ENCODE results near the gene DRC7. TPM values are rescaled to one million over a fixed set of nuclear protein-coding genes. Genes with fewer than 3 reads are reported as not detected.

DRC7 gene
- total RNA-seq, 1 experiment from 2014 or later, result not detected

- ChIA-PET POLR2A (interaction anchor here (1.1 to 2.1 kb wide), 2 partner anchors 22 to 58 kb away, joined by 3 to 10 read pairs; partner anchors contain the start of gene KATNB1), CTCF (interaction anchor here (0.6 to 7.9 kb wide), 31 partner anchors 9 to 993 kb away, joined by 3 to 109 read pairs (median 4); no protein-coding TSS in a partner anchor)
- Mint-ChIP-seq H3K9me3 (ENCODE audit: unreplicated experiment) (no peaks in the 10 kb centered on the region), H3K4me3 (ENCODE audit: unreplicated experiment) (no peak overlapping the region), H3K27ac (ENCODE audit: low read depth, unreplicated experiment) (no peak overlapping the region), H3K4me1 (ENCODE audit: insufficient read depth, unreplicated experiment) (no peaks in the 10 kb centered on the region), H3K36me3 (ENCODE audit: insufficient read depth, unreplicated experiment) (peaks cover 18% of the 10 kb centered on the region), H3K27me3 (ENCODE audit: insufficient read depth, unreplicated experiment) (no peaks in the 10 kb centered on the region)
- no peak for DNase-seq (ENCODE audit: unreplicated experiment)
- intact Hi-C loops (cut with micrococcal nuclease), result loop anchor here (1.0 to 5.0 kb wide), 4 partner anchors 44 to 242 kb away; partner anchors contain the start of genes KIFC3 and ZNF319
- no TSS peak for BruUV-seq (replicated peaks)
- no peak for TF ChIP-seq CTCF (IDR thresholded peaks at IDR 0.05; ENCODE audit: unreplicated experiment)
Observed at GRCh38 chr16:57757883-57758282, 63.3 kb downstream of the DRC7 start.

GRCh38 chr16:57758331-57759117 is 63.9 kb downstream of the DRC7 start:
- Mint-ChIP-seq H3K4me1 (ENCODE audit: insufficient read depth, unreplicated experiment) (no peaks in the 10 kb centered on the region), H3K36me3 (ENCODE audit: insufficient read depth, unreplicated experiment) (peaks cover 18% of the 10 kb centered on the region), H3K27me3 (ENCODE audit: insufficient read depth, unreplicated experiment) (no peaks in the 10 kb centered on the region), H3K4me3 (ENCODE audit: unreplicated experiment) (no peak overlapping the region), H3K27ac (ENCODE audit: low read depth, unreplicated experiment) (no peak overlapping the region), H3K9me3 (ENCODE audit: unreplicated experiment) (no peaks in the 10 kb centered on the region)
- POLR2A ChIA-PET, result interaction anchor here (2.1 kb wide), 1 partner anchor 23 kb away, joined by 10 read pairs; the partner anchor contains the start of gene KATNB1
- no peak for TF ChIP-seq CTCF (IDR thresholded peaks at IDR 0.05; ENCODE audit: unreplicated experiment)
- CTCF ChIA-PET, result interaction anchor here (0.6 to 7.9 kb wide), 21 partner anchors 8 to 243 kb away, joined by 3 to 109 read pairs (median 4); no protein-coding TSS in a partner anchor
- DNase-seq (ENCODE audit: unreplicated experiment), result no peak
- intact Hi-C loops (cut with micrococcal nuclease), result loop anchor here (5.0 kb wide), 1 partner anchor 44 kb away; the partner anchor contains the start of gene KIFC3
- TSS peak; percentile 82 for BruUV-seq (replicated peaks)

GRCh38 chr16:57759131-57759530 is 64.5 kb downstream of the DRC7 start:
- intact Hi-C loops (cut with micrococcal nuclease), result loop anchor here (5.0 kb wide), 1 partner anchor 43 kb away; the partner anchor contains the start of gene KIFC3

More at GRCh38 chr16:57759131-57759530, 64.5 kb downstream of the DRC7 start:
- H3K4me3 Mint-ChIP-seq (ENCODE audit: unreplicated experiment), result no peak overlapping the region
- no peaks in the 10 kb centered on the region for H3K9me3 Mint-ChIP-seq (ENCODE audit: unreplicated experiment)
- peaks cover 3% of the 10 kb centered on the region for H3K4me1 Mint-ChIP-seq (ENCODE audit: insufficient read depth, unreplicated experiment)
- BruUV-seq (replicated peaks), result no TSS peak
- H3K36me3 Mint-ChIP-seq (ENCODE audit: insufficient read depth, unreplicated experiment), result peaks cover 18% of the 10 kb centered on the region
- ChIA-PET POLR2A (no interaction called here), CTCF (interaction anchor here (0.7 to 7.9 kb wide), 3 partner anchors 54 to 175 kb away, joined by 3 to 109 read pairs (median 3); no protein-coding TSS in a partner anchor)
- H3K27ac Mint-ChIP-seq (ENCODE audit: low read depth, unreplicated experiment), result no peak overlapping the region
- H3K27me3 Mint-ChIP-seq (ENCODE audit: insufficient read depth, unreplicated experiment), result no peaks in the 10 kb centered on the region
- no peak for DNase-seq (ENCODE audit: unreplicated experiment)
- TF ChIP-seq CTCF (IDR thresholded peaks at IDR 0.05; ENCODE audit: unreplicated experiment), result no peak

Data from MCF 10A (cell line).